Mesendoderm (in vitro differentiated cells): Measurements from ENCODE around the gene MAL.
A peak's percentile ranks its signal among the peaks of the same experiment; 100 is the strongest.

ENCODE experiments used
- DNase-seq: peaks from one replicate; pipeline ENCODE4 v3.0.0; 2013
- H2AK5ac ChIP-seq: 2 replicates; pipeline ENCODE4 v1.6.1; 2013; ENCODE audit warnings: low read length, inconsistent platforms
- H2BK120ac ChIP-seq: 2 replicates; pipeline ENCODE4 v1.6.1; 2013; ENCODE audit warnings: low read depth, mild to moderate bottlenecking, low read length, moderate library complexity, mixed read lengths
- H2BK15ac ChIP-seq: replicated peaks from 2 replicates; pipeline ENCODE4 v1.6.1; 2013; ENCODE audit warnings: low read depth, mild to moderate bottlenecking, moderate library complexity
- H2BK5ac ChIP-seq: 2 replicates; pipeline ENCODE4 v1.6.1; 2013; ENCODE audit warnings: low read length, inconsistent platforms
- H3K18ac ChIP-seq: 2 replicates; pipeline ENCODE4 v1.6.1; 2013; ENCODE audit warnings: mild to moderate bottlenecking, low read length, mixed read lengths
- H3K23ac ChIP-seq: one replicate; pipeline ENCODE4 v1.6.1; 2013; ENCODE audit warnings: low read length
- H3K27ac ChIP-seq: 2 replicates; pipeline ENCODE4 v1.5.1; 2013; ENCODE audit warnings: low read depth, mild to moderate bottlenecking, inconsistent platforms, low read length, moderate library complexity
- H3K27me3 ChIP-seq: 2 replicates; pipeline ENCODE4 v1.6.1; 2013; ENCODE audit warnings: low read length, control low read depth, mild to moderate bottlenecking, inconsistent platforms; ENCODE audit not compliant: insufficient read depth, poor library complexity
- H3K36me3 ChIP-seq: 2 replicates; pipeline ENCODE4 v1.6.1; 2013; ENCODE audit warnings: low read length, inconsistent platforms; ENCODE audit not compliant: control insufficient read depth, insufficient read depth
- H3K4ac ChIP-seq: one replicate; pipeline ENCODE4 v1.6.1; 2013; ENCODE audit warnings: low read depth, mild to moderate bottlenecking, low read length, moderate library complexity
- H3K4me1 ChIP-seq: 2 replicates; pipeline ENCODE4 v1.6.1; 2013; ENCODE audit warnings: low read depth, low read length, inconsistent platforms; ENCODE audit not compliant: control insufficient read depth
- H3K4me2 ChIP-seq: 2 replicates; pipeline ENCODE4 v1.6.1; 2013; ENCODE audit warnings: low read length
- H3K4me3 ChIP-seq: 2 replicates; pipeline ENCODE4 v1.5.1; 2013; ENCODE audit warnings: mild to moderate bottlenecking, low read length
- H3K56ac ChIP-seq: one replicate; pipeline ENCODE4 v1.6.1; 2013; ENCODE audit warnings: low read length
- H3K79me1 ChIP-seq: 2 replicates; pipeline ENCODE4 v1.6.1; 2013; ENCODE audit warnings: low read length, inconsistent platforms
- H3K79me2 ChIP-seq: 2 replicates; pipeline ENCODE4 v1.6.1; 2013; ENCODE audit warnings: mild to moderate bottlenecking, low read length; ENCODE audit not compliant: control insufficient read depth, insufficient read depth
- H3K9ac ChIP-seq: 2 replicates; pipeline ENCODE4 v1.6.1; 2013; ENCODE audit warnings: low read length, inconsistent platforms
- H4K5ac ChIP-seq: one replicate; pipeline ENCODE4 v1.6.1; 2013; ENCODE audit warnings: low read length
- H4K8ac ChIP-seq: one replicate; pipeline ENCODE4 v1.6.1; 2013; ENCODE audit warnings: low read depth, mild to moderate bottlenecking, control low read depth, low read length, moderate library complexity
- WGBS: extraction: QIAGEN DNeasy Blood & Tissue Kit; methylation state at CpG from one replicate; pipeline ENCODE4 v1.1.7; 2013; ENCODE audit warnings: low lambda C conversion rate, missing lambda C conversion rate; ENCODE audit not compliant: insufficient coverage; ENCODE audit errors: extremely low coverage; 5-methylcytosine and 5-hydroxymethylcytosine counted together

The MAL gene

DNA sequence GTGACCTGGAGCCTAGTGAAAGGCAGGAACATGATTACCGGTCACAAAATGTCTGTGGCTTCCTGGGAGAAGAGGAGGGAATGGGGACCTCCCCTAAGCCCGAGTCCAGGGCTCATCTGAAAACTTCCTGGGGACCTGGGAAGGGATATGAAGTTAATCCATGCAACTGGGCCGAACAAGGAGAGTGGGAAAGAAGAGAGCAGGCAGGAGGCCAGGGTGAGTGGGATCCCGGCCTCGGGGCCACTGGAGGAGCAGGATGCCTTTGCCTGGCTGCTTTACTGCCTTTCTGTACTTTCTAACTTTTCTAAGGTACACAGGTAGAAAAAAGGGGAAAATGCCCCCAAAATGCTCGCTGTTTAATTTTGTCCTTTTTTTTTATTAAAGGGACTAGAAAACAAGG, 43.4 kb upstream of the MAL start:
- DNase-seq = no peak
- H3K56ac ChIP-seq = no peak overlapping the region
- H2BK120ac ChIP-seq = no peak overlapping the region
- no peaks in the 10 kb centered on the region for H3K79me2 ChIP-seq
- no CpG with 5 or more reads among the region's 6 CpGs for WGBS
- H3K36me3 ChIP-seq = no peaks in the 10 kb centered on the region
- no peaks in the 10 kb centered on the region for H3K4me1 ChIP-seq
- H3K27ac ChIP-seq = no peak overlapping the region
- H2AK5ac ChIP-seq = no peak overlapping the region
- H3K9ac ChIP-seq = no peak overlapping the region
- H2BK5ac ChIP-seq = no peak overlapping the region
- H3K4me2 ChIP-seq = no peak overlapping the region
- H3K27me3 ChIP-seq = no peaks in the 10 kb centered on the region
- H3K4ac ChIP-seq = no peak overlapping the region
- H4K5ac ChIP-seq = no peak overlapping the region
- no peak overlapping the region for H4K8ac ChIP-seq
- no peaks in the 10 kb centered on the region for H3K79me1 ChIP-seq
- H3K4me3 ChIP-seq = no peak overlapping the region
- no peak overlapping the region for H2BK15ac ChIP-seq
- no peak overlapping the region for H3K23ac ChIP-seq
- H3K18ac ChIP-seq = no peak overlapping the region

DNA sequence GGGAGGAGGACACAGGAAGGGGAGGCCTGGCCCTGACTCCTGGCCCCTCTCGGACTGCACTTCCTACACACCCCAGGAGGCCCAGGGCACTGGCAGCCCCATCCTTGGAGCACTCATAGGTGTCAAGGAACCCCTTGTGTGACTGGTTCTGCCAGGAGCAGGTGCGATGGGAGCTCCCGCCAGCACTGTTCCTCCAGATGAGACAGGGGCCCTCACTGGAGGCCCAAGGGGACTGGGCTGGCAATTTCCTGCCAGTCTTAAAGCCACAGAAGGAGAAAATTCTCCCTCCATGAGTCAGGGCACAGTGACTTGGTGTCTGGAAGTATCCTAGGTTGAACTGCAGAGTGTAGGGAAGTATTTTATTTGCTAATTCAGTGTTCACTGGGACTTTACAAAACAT, 42.8 kb upstream of the MAL start:
- no peak overlapping the region for H3K23ac ChIP-seq
- no peaks in the 10 kb centered on the region for H3K4me1 ChIP-seq
- no peak overlapping the region for H3K18ac ChIP-seq
- no peak overlapping the region for H2BK15ac ChIP-seq
- no peak overlapping the region for H4K5ac ChIP-seq
- H3K79me2 ChIP-seq = no peaks in the 10 kb centered on the region
- H2BK120ac ChIP-seq = no peak overlapping the region
- no peaks in the 10 kb centered on the region for H3K27me3 ChIP-seq
- no peak overlapping the region for H3K4ac ChIP-seq
- no peak overlapping the region for H3K4me3 ChIP-seq
- no peak for DNase-seq
- no peak overlapping the region for H2AK5ac ChIP-seq
- no peak overlapping the region for H2BK5ac ChIP-seq
- WGBS = no CpG with 5 or more reads among the region's 3 CpGs
- H3K9ac ChIP-seq = no peak overlapping the region
- H3K4me2 ChIP-seq = no peak overlapping the region
- no peaks in the 10 kb centered on the region for H3K79me1 ChIP-seq
- no peak overlapping the region for H3K27ac ChIP-seq
- H3K36me3 ChIP-seq = no peaks in the 10 kb centered on the region
- no peak overlapping the region for H3K56ac ChIP-seq
- H4K8ac ChIP-seq = no peak overlapping the region

DNA sequence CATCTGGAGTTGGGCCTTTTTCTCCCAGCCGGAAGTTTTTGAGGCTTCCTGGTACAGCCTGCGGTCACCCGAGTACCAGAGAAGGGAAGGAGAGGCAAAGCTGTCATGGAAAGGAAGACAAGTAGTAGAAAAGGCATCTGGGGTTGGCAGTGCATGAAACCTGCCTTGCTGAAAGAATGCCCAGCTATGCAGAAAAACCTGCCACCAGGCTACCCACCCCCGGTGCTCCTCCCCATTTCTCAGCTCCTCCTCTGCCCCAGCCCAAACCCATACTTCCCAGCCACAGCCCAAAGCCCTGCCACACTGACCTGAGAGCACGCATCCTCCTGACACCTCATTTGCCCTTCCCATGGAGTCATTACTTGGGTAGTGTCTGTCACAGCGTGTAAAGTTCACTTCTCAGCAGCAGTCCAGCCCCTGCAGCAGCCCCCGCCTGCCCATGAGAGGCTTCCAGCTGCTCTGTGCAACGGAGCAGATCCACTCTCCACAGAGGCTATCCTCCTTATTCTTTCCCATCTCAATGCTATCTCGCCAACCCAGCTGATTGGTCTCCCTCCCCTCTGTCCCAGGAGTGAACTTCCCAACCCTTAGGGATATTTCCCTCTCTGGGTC, 40.4 kb upstream of the MAL start:
- Histone ChIP-seq H2BK5ac (no peak overlapping the region), H2BK120ac (no peak overlapping the region), H3K27me3 (no peaks in the 10 kb centered on the region), H3K27ac (no peak overlapping the region), H3K4ac (no peak overlapping the region), H3K9ac (no peak overlapping the region), H3K36me3 (no peaks in the 10 kb centered on the region), H3K79me1 (no peaks in the 10 kb centered on the region), H2BK15ac (no peak overlapping the region), H3K4me2 (no peak overlapping the region), H4K8ac (no peak overlapping the region), H3K79me2 (no peaks in the 10 kb centered on the region), H3K4me1 (no peaks in the 10 kb centered on the region), H3K23ac (no peak overlapping the region), H4K5ac (no peak overlapping the region), H3K18ac (no peak overlapping the region), H3K56ac (no peak overlapping the region), H2AK5ac (no peak overlapping the region), H3K4me3 (no peak overlapping the region)
- WGBS = no CpG with 5 or more reads among the region's 9 CpGs
- peak; percentile 23 for DNase-seq

DNA sequence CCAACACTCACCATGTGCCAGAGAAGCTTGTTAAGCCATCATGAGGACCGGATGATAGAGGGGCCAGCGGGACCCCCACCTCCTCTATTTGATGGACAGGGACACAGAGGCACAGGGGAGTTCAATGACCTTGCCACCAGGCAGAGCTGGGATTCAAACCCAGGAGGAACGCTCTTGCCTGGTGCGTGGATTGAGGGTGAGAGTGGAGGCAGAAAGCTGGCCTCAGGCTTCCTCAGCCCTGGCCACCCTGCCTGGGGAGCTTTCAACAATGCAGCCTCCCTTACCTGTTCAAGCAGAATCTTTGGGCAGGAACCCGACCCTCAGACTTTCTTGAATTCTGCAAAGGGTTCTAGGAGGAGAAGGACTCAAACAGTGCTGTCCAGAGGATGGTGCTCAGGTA, 39.9 kb upstream of the MAL start:
- no peak overlapping the region for H2BK5ac ChIP-seq
- no peaks in the 10 kb centered on the region for H3K27me3 ChIP-seq
- no peak overlapping the region for H4K8ac ChIP-seq
- H3K56ac ChIP-seq = no peak overlapping the region
- H3K79me2 ChIP-seq = no peaks in the 10 kb centered on the region
- no peak for DNase-seq
- no peak overlapping the region for H3K4me3 ChIP-seq
- H2BK120ac ChIP-seq = no peak overlapping the region
- WGBS = no CpG with 5 or more reads among the region's 5 CpGs
- no peaks in the 10 kb centered on the region for H3K4me1 ChIP-seq
- no peak overlapping the region for H3K23ac ChIP-seq
- no peak overlapping the region for H2AK5ac ChIP-seq
- no peak overlapping the region for H3K27ac ChIP-seq
- H3K4ac ChIP-seq = no peak overlapping the region
- no peaks in the 10 kb centered on the region for H3K79me1 ChIP-seq
- no peak overlapping the region for H4K5ac ChIP-seq
- no peak overlapping the region for H3K9ac ChIP-seq
- no peak overlapping the region for H3K18ac ChIP-seq
- no peak overlapping the region for H2BK15ac ChIP-seq
- H3K36me3 ChIP-seq = no peaks in the 10 kb centered on the region
- no peak overlapping the region for H3K4me2 ChIP-seq

GRCh38 chr2:94986392-94986963, 39.0 kb upstream of the MAL start:
- Histone ChIP-seq H2BK15ac (no peak overlapping the region), H4K5ac (no peak overlapping the region), H2AK5ac (no peak overlapping the region), H3K18ac (no peak overlapping the region), H3K4me3 (no peak overlapping the region), H3K56ac (no peak overlapping the region), H3K79me1 (no peaks in the 10 kb centered on the region), H3K23ac (no peak overlapping the region), H3K4ac (no peak overlapping the region), H3K4me2 (no peak overlapping the region), H3K36me3 (no peaks in the 10 kb centered on the region), H3K79me2 (no peaks in the 10 kb centered on the region), H3K27me3 (no peaks in the 10 kb centered on the region), H3K9ac (no peak overlapping the region), H2BK5ac (no peak overlapping the region), H3K4me1 (no peaks in the 10 kb centered on the region), H3K27ac (no peak overlapping the region), H2BK120ac (no peak overlapping the region), H4K8ac (no peak overlapping the region)
- no CpG with 5 or more reads among the region's 3 CpGs for WGBS
- DNase-seq = peak; percentile 74
